GM23338 (cell line): ENCODE data around the gene BTNL9. TPM values are rescaled to one million over a fixed set of nuclear protein-coding genes. Genes with fewer than 3 reads are reported as not detected.

Experiments
- ATAC-seq: fragments of 200-7000 bp; cut with Tn5 transposase; 3 replicates; pipeline ENCODE4 v1.9.1; 2020
- DNase-seq: peaks from one replicate; pipeline ENCODE4 v3.0.0-alpha.2; 2015; ENCODE audit warnings: low spot score
- H2AFZ ChIP-seq: fragments of 200-600 bp; sonication (generic); 2 replicates; pipeline ENCODE4 v1.8.0; 2016; ENCODE audit warnings: antibody characterized with exemption, mild to moderate bottlenecking, moderate library complexity
- H3F3A ChIP-seq: fragments of 200-600 bp; sonication (generic); replicated peaks from 2 replicates; pipeline ENCODE4 v1.8.0; 2017; ENCODE audit warnings: antibody characterized with exemption, mixed run types, low read depth
- H3K27ac ChIP-seq: fragments of 200-600 bp; sonication (generic); 2 replicates; pipeline ENCODE4 v1.6.1; 2016; ENCODE audit warnings: low read depth
- H3K27me3 ChIP-seq: fragments of 200-600 bp; sonication (generic); 2 replicates; pipeline ENCODE4 v1.8.0; 2016; ENCODE audit warnings: mild to moderate bottlenecking, mixed run types, moderate library complexity; ENCODE audit not compliant: insufficient read depth
- H3K36me3 ChIP-seq: fragments of 200-600 bp; sonication (generic); 2 replicates; pipeline ENCODE4 v1.8.0; 2016; ENCODE audit warnings: mild to moderate bottlenecking; ENCODE audit not compliant: insufficient read depth
- H3K4me1 ChIP-seq: fragments of 200-600 bp; sonication (generic); 2 replicates; pipeline ENCODE4 v1.8.0; 2016; ENCODE audit warnings: mild to moderate bottlenecking, moderate library complexity; ENCODE audit not compliant: insufficient read depth
- H3K4me2 ChIP-seq: fragments of 200-600 bp; sonication (generic); 2 replicates; pipeline ENCODE4 v1.7.1; 2017; ENCODE audit warnings: mixed run types
- H3K4me3 ChIP-seq: fragments of 200-600 bp; sonication (generic); 2 replicates; pipeline ENCODE4 v1.6.1; 2016; ENCODE audit warnings: mixed run types
- H3K79me2 ChIP-seq: fragments of 200-600 bp; sonication (generic); replicated peaks from 2 replicates; pipeline ENCODE4 v1.8.0; 2017; ENCODE audit warnings: mild to moderate bottlenecking; ENCODE audit not compliant: insufficient read depth
- H3K9me2 ChIP-seq: fragments of 200-600 bp; sonication (generic); 2 replicates; pipeline ENCODE4 v1.8.0; 2017; ENCODE audit not compliant: insufficient read depth
- H4K20me1 ChIP-seq: fragments of 200-600 bp; sonication (generic); replicated peaks from 2 replicates; pipeline ENCODE4 v1.8.0; 2017; ENCODE audit warnings: mild to moderate bottlenecking; ENCODE audit not compliant: insufficient read depth
- H3K27ac Mint-ChIP-seq: 2 replicates; pipeline ENCODE4 v1.8.0; 2020; ENCODE audit warnings: inconsistent platforms, mild to moderate bottlenecking, moderate library complexity, mixed read lengths
- H3K27me3 Mint-ChIP-seq: 3 replicates; pipeline ENCODE4 v1.8.0; 2022; ENCODE audit warnings: low read depth, mild to moderate bottlenecking, moderate library complexity, mixed read lengths, inconsistent platforms; ENCODE audit not compliant: insufficient read depth, poor library complexity
- H3K36me3 Mint-ChIP-seq: 3 replicates; pipeline ENCODE4 v1.8.0; 2021; ENCODE audit warnings: low read depth, mild to moderate bottlenecking, inconsistent platforms, moderate library complexity, mixed read lengths
- H3K4me1 Mint-ChIP-seq: 3 replicates; pipeline ENCODE4 v1.8.0; 2020; ENCODE audit warnings: mild to moderate bottlenecking, inconsistent platforms, mixed read lengths
- H3K4me3 Mint-ChIP-seq: 3 replicates; pipeline ENCODE4 v1.8.0; 2021; ENCODE audit warnings: moderate library complexity, mild to moderate bottlenecking, inconsistent platforms, mixed read lengths
- H3K9me3 Mint-ChIP-seq: 3 replicates; pipeline ENCODE4 v1.8.0; 2020; ENCODE audit warnings: moderate library complexity, mild to moderate bottlenecking, inconsistent platforms, mixed read lengths
- CREB1 ChIP-seq: fragments of 250-450 bp; sonication (Bioruptor Pico); IDR thresholded peaks from 2 replicates; pipeline ENCODE4 v1.5.0; 2020; ENCODE audit warnings: low read depth, mild to moderate bottlenecking, moderate library complexity
- EZH2 ChIP-seq: fragments of 200-600 bp; sonication (generic); IDR thresholded peaks from one replicate; pipeline ENCODE4 v1.8.0; 2017; ENCODE audit warnings: antibody characterized with exemption, mild to moderate bottlenecking, low read depth; ENCODE audit not compliant: unreplicated experiment
- EZH2phosphoT487 ChIP-seq: fragments of 200-600 bp; sonication (generic); IDR thresholded peaks from one replicate; pipeline ENCODE4 v1.8.1; 2018; ENCODE audit warnings: antibody characterized with exemption; ENCODE audit not compliant: unreplicated experiment
- JUNB ChIP-seq: IDR thresholded peaks from one replicate; pipeline ENCODE4 v1.6.1; 2016; ENCODE audit warnings: antibody characterized with exemption; ENCODE audit not compliant: unreplicated experiment
- NANOG ChIP-seq: IDR thresholded peaks from 2 replicates; pipeline ENCODE4 v1.6.1; 2016; ENCODE audit warnings: antibody characterized with exemption, borderline replicate concordance
- POLR2AphosphoS5 ChIP-seq: IDR thresholded peaks from 2 replicates; pipeline ENCODE4 v1.6.1; 2016; ENCODE audit warnings: antibody characterized with exemption, low read depth
- STAT1 ChIP-seq: IDR thresholded peaks from one replicate; pipeline ENCODE4 v1.6.1; 2016; ENCODE audit warnings: antibody characterized with exemption; ENCODE audit not compliant: unreplicated experiment
- ZNF114 ChIP-seq: fragments of 250-450 bp; sonication (Bioruptor Pico); IDR thresholded peaks from 2 replicates; pipeline ENCODE4 v1.5.0; 2020; ENCODE audit warnings: mild to moderate bottlenecking, moderate library complexity
- ZNF331 ChIP-seq: fragments of 250-450 bp; sonication (Bioruptor Pico); IDR thresholded peaks from 2 replicates; pipeline ENCODE4 v1.5.0; 2020; ENCODE audit warnings: low read depth, mild to moderate bottlenecking, moderate library complexity
- polyA plus RNA-seq: library from polyadenylated mRNA; unstranded; fragments of >200 nt; fragmentation: Nextera tagmentation; extraction: Ambion mirVana; gene quantifications from 2 replicates; pipeline ENCODE4 v1.2.1, GENCODE V29; 2016
- total RNA-seq: library from RNA; depleted of rRNA; stranded (reverse); fragments of >200 nt; shearing (Covaris generic); gene quantifications from 2 replicates; pipeline ENCODE4 v1.2.3, GENCODE V29; 2014
- TF ChIP-seq, protein P1 (sequence below), 2 experiments: fragments of 200-600 bp in 1 of 2; sonication (generic) in 1 of 2; conservative IDR thresholded peaks; 2 replicates each; pipeline versions ENCODE4 v1.5.1 to v1.6.1; 2016 to 2017; ENCODE audit warnings: antibody characterized with exemption in 2 of 2, low read depth in 2 of 2, mild to moderate bottlenecking in 2 of 2, moderate library complexity in 1 of 2
- TF ChIP-seq, protein P2 (sequence below): IDR thresholded peaks from one replicate; pipeline ENCODE4 v1.6.1; 2018; ENCODE audit warnings: antibody characterized with exemption; ENCODE audit not compliant: unreplicated experiment
- TF ChIP-seq, protein P3 (sequence below): fragments of 250-450 bp; sonication (Bioruptor Pico); IDR thresholded peaks from 2 replicates; pipeline ENCODE4 v1.5.0; 2020; ENCODE audit warnings: mild to moderate bottlenecking, moderate library complexity
- TF ChIP-seq, protein P4 (sequence below): IDR thresholded peaks from 2 replicates; pipeline ENCODE4 v1.6.1; 2016; ENCODE audit warnings: antibody characterized with exemption

Gene BTNL9
- total and polyA plus RNA-seq, 2 experiments from 2014 or later = 0.21 to 3.4 TPM

DNA sequence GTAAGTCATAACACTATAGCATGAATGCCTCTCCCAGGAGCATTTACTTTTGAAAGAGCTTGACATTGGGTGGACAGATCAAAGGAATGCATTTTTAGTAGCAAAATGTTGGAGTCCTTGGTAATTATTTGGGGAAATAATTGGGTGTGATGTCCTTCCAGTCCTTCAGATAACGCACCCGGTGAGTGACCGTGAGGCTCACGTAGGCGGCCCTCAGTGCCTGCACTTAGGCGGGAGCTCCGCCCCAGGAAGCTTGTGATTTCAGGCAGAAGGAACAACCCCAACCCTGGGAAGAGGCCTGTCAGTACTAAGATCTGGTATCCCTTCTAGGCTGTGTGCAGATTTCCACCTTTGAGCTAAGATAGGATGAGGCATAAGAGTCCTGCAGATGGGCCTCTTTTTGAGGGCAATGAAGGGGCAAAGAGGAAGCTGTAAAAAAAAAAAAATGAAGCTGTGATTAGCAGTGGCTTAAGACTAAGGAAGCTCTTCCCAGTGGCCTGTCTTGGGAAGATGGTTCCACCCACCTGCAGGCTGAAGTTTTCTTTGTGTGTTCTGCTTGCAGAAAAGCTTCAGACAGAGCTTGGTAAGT is 14.9 kb downstream of the BTNL9 start:
- H3K9me3 Mint-ChIP-seq = no peaks in the 10 kb centered on the region; the same call in 1 of the 3 replicates
- Histone ChIP-seq H3K36me3 (no peaks in the 10 kb centered on the region), H2AFZ (no peak overlapping the region), H3K4me2 (peak overlapping the region; percentile 96), H4K20me1 (peaks cover 6% of the 10 kb centered on the region), H3K79me2 (no peaks in the 10 kb centered on the region), H3K27ac (no peak overlapping the region), H3K4me1 (peaks cover 24% of the 10 kb centered on the region), H3K4me3 (peak overlapping the region; percentile 82), H3K27me3 (peaks cover 100% of the 10 kb centered on the region), H3K9me2 (no peaks in the 10 kb centered on the region), H3F3A (0 out of 2 replicates have a peak, but pooled peaks cover 9% of the 10 kb centered on the region)
- H3K36me3 Mint-ChIP-seq = no peaks in the 10 kb centered on the region; the same call in 2 of the 3 replicates
- peak overlapping the region; percentile 81 for H3K4me3 Mint-ChIP-seq
- no peak overlapping the region for H3K27ac Mint-ChIP-seq
- ATAC-seq (peak; percentile 6; the same call in 1 of the 3 replicates), DNase-seq (no peak)
- peaks cover 21% of the 10 kb centered on the region for H3K4me1 Mint-ChIP-seq
- peaks cover 92% of the 10 kb centered on the region for H3K27me3 Mint-ChIP-seq
- TF ChIP-seq JUNB = no peak
- no peak for TF ChIP-seq ZNF331 (CRISPR knock-in tag)
- TF ChIP-seq, protein P1, sequence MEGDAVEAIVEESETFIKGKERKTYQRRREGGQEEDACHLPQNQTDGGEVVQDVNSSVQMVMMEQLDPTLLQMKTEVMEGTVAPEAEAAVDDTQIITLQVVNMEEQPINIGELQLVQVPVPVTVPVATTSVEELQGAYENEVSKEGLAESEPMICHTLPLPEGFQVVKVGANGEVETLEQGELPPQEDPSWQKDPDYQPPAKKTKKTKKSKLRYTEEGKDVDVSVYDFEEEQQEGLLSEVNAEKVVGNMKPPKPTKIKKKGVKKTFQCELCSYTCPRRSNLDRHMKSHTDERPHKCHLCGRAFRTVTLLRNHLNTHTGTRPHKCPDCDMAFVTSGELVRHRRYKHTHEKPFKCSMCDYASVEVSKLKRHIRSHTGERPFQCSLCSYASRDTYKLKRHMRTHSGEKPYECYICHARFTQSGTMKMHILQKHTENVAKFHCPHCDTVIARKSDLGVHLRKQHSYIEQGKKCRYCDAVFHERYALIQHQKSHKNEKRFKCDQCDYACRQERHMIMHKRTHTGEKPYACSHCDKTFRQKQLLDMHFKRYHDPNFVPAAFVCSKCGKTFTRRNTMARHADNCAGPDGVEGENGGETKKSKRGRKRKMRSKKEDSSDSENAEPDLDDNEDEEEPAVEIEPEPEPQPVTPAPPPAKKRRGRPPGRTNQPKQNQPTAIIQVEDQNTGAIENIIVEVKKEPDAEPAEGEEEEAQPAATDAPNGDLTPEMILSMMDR (conservative IDR thresholded peaks at IDR 0.05; ENCODE audit: low read depth in 2 of 2) = no peak
- TF ChIP-seq EZH2 = no peak
- TF ChIP-seq EZH2phosphoT487 = no peak
- TF ChIP-seq, protein P2, sequence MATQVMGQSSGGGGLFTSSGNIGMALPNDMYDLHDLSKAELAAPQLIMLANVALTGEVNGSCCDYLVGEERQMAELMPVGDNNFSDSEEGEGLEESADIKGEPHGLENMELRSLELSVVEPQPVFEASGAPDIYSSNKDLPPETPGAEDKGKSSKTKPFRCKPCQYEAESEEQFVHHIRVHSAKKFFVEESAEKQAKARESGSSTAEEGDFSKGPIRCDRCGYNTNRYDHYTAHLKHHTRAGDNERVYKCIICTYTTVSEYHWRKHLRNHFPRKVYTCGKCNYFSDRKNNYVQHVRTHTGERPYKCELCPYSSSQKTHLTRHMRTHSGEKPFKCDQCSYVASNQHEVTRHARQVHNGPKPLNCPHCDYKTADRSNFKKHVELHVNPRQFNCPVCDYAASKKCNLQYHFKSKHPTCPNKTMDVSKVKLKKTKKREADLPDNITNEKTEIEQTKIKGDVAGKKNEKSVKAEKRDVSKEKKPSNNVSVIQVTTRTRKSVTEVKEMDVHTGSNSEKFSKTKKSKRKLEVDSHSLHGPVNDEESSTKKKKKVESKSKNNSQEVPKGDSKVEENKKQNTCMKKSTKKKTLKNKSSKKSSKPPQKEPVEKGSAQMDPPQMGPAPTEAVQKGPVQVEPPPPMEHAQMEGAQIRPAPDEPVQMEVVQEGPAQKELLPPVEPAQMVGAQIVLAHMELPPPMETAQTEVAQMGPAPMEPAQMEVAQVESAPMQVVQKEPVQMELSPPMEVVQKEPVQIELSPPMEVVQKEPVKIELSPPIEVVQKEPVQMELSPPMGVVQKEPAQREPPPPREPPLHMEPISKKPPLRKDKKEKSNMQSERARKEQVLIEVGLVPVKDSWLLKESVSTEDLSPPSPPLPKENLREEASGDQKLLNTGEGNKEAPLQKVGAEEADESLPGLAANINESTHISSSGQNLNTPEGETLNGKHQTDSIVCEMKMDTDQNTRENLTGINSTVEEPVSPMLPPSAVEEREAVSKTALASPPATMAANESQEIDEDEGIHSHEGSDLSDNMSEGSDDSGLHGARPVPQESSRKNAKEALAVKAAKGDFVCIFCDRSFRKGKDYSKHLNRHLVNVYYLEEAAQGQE = no peak
- no peak for TF ChIP-seq STAT1
- TF ChIP-seq CREB1 (CRISPR knock-in tag) = no peak
- no peak for TF ChIP-seq NANOG
- TF ChIP-seq, protein P3, sequence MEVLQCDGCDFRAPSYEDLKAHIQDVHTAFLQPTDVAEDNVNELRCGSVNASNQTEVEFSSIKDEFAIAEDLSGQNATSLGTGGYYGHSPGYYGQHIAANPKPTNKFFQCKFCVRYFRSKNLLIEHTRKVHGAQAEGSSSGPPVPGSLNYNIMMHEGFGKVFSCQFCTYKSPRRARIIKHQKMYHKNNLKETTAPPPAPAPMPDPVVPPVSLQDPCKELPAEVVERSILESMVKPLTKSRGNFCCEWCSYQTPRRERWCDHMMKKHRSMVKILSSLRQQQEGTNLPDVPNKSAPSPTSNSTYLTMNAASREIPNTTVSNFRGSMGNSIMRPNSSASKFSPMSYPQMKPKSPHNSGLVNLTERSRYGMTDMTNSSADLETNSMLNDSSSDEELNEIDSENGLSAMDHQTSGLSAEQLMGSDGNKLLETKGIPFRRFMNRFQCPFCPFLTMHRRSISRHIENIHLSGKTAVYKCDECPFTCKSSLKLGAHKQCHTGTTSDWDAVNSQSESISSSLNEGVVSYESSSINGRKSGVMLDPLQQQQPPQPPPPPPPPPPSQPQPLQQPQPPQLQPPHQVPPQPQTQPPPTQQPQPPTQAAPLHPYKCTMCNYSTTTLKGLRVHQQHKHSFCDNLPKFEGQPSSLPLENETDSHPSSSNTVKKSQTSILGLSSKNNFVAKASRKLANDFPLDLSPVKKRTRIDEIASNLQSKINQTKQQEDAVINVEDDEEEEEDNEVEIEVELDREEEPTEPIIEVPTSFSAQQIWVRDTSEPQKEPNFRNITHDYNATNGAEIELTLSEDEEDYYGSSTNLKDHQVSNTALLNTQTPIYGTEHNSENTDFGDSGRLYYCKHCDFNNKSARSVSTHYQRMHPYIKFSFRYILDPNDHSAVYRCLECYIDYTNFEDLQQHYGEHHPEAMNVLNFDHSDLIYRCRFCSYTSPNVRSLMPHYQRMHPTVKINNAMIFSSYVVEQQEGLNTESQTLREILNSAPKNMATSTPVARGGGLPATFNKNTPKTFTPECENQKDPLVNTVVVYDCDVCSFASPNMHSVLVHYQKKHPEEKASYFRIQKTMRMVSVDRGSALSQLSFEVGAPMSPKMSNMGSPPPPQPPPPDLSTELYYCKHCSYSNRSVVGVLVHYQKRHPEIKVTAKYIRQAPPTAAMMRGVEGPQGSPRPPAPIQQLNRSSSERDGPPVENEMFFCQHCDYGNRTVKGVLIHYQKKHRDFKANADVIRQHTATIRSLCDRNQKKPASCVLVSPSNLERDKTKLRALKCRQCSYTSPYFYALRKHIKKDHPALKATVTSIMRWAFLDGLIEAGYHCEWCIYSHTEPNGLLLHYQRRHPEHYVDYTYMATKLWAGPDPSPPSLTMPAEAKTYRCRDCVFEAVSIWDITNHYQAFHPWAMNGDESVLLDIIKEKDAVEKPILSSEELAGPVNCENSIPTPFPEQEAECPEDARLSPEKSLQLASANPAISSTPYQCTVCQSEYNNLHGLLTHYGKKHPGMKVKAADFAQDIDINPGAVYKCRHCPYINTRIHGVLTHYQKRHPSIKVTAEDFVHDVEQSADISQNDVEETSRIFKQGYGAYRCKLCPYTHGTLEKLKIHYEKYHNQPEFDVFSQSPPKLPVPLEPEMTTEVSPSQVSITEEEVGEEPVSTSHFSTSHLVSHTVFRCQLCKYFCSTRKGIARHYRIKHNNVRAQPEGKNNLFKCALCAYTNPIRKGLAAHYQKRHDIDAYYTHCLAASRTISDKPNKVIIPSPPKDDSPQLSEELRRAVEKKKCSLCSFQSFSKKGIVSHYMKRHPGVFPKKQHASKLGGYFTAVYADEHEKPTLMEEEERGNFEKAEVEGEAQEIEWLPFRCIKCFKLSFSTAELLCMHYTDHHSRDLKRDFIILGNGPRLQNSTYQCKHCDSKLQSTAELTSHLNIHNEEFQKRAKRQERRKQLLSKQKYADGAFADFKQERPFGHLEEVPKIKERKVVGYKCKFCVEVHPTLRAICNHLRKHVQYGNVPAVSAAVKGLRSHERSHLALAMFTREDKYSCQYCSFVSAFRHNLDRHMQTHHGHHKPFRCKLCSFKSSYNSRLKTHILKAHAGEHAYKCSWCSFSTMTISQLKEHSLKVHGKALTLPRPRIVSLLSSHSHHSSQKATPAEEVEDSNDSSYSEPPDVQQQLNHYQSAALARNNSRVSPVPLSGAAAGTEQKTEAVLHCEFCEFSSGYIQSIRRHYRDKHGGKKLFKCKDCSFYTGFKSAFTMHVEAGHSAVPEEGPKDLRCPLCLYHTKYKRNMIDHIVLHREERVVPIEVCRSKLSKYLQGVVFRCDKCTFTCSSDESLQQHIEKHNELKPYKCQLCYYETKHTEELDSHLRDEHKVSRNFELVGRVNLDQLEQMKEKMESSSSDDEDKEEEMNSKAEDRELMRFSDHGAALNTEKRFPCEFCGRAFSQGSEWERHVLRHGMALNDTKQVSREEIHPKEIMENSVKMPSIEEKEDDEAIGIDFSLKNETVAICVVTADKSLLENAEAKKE (CRISPR knock-in tag) = no peak
- TF ChIP-seq, protein P4, sequence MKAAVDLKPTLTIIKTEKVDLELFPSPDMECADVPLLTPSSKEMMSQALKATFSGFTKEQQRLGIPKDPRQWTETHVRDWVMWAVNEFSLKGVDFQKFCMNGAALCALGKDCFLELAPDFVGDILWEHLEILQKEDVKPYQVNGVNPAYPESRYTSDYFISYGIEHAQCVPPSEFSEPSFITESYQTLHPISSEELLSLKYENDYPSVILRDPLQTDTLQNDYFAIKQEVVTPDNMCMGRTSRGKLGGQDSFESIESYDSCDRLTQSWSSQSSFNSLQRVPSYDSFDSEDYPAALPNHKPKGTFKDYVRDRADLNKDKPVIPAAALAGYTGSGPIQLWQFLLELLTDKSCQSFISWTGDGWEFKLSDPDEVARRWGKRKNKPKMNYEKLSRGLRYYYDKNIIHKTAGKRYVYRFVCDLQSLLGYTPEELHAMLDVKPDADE = no peak
- no peak for TF ChIP-seq POLR2AphosphoS5
- no peak for TF ChIP-seq ZNF114 (CRISPR knock-in tag)
